ENCODE measurements around the gene CPM.

- TF ChIP-seq, protein P1, sequence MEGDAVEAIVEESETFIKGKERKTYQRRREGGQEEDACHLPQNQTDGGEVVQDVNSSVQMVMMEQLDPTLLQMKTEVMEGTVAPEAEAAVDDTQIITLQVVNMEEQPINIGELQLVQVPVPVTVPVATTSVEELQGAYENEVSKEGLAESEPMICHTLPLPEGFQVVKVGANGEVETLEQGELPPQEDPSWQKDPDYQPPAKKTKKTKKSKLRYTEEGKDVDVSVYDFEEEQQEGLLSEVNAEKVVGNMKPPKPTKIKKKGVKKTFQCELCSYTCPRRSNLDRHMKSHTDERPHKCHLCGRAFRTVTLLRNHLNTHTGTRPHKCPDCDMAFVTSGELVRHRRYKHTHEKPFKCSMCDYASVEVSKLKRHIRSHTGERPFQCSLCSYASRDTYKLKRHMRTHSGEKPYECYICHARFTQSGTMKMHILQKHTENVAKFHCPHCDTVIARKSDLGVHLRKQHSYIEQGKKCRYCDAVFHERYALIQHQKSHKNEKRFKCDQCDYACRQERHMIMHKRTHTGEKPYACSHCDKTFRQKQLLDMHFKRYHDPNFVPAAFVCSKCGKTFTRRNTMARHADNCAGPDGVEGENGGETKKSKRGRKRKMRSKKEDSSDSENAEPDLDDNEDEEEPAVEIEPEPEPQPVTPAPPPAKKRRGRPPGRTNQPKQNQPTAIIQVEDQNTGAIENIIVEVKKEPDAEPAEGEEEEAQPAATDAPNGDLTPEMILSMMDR (conservative IDR thresholded peaks at IDR 0.05; ENCODE audit: low read depth, low read length) = no peak
- no peak for TF ChIP-seq EZH2 (IDR thresholded peaks at IDR 0.05; ENCODE audit: low read length, unreplicated experiment)
- TF ChIP-seq EZH2phosphoT487 (IDR thresholded peaks at IDR 0.05; ENCODE audit: borderline replicate concordance, low read length) = no peak
Observed at GRCh38 chr12:68850390-68850789, 82.6 kb downstream of the CPM start.
